ENCODE results near the gene PCYT1B. TPM values are rescaled to one million over a fixed set of nuclear protein-coding genes. Genes with fewer than 3 reads are reported as not detected.

The PCYT1B gene
- total RNA-seq, 1 experiment from 2014 or later = 20.7 TPM

DNA sequence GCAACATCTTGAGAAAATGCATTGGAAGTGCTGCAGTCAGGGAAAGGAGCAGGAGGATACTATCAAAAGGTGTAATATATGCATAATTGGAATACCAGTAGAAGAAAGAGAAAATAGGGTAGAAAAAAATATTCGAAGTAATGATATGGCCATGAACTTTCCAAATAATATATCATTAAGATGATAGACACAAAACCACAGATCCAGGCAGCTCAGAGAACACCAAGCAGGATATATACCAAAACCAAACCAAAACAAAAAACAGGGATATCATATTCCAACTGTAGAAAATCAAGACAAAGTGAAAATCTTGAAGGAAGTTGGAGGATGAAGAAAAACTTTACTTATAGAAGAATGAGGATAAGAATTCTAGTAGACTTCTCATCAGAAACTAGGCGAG lies 36.9 kb upstream of the PCYT1B start (continued):
- TF ChIP-seq, protein P1, sequence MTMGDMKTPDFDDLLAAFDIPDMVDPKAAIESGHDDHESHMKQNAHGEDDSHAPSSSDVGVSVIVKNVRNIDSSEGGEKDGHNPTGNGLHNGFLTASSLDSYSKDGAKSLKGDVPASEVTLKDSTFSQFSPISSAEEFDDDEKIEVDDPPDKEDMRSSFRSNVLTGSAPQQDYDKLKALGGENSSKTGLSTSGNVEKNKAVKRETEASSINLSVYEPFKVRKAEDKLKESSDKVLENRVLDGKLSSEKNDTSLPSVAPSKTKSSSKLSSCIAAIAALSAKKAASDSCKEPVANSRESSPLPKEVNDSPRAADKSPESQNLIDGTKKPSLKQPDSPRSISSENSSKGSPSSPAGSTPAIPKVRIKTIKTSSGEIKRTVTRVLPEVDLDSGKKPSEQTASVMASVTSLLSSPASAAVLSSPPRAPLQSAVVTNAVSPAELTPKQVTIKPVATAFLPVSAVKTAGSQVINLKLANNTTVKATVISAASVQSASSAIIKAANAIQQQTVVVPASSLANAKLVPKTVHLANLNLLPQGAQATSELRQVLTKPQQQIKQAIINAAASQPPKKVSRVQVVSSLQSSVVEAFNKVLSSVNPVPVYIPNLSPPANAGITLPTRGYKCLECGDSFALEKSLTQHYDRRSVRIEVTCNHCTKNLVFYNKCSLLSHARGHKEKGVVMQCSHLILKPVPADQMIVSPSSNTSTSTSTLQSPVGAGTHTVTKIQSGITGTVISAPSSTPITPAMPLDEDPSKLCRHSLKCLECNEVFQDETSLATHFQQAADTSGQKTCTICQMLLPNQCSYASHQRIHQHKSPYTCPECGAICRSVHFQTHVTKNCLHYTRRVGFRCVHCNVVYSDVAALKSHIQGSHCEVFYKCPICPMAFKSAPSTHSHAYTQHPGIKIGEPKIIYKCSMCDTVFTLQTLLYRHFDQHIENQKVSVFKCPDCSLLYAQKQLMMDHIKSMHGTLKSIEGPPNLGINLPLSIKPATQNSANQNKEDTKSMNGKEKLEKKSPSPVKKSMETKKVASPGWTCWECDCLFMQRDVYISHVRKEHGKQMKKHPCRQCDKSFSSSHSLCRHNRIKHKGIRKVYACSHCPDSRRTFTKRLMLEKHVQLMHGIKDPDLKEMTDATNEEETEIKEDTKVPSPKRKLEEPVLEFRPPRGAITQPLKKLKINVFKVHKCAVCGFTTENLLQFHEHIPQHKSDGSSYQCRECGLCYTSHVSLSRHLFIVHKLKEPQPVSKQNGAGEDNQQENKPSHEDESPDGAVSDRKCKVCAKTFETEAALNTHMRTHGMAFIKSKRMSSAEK (CRISPR knock-in tag; IDR thresholded peaks at IDR 0.05; ENCODE audit: borderline replicate concordance) = no peak
- TF ChIP-seq HMGA2 (CRISPR knock-in tag; IDR thresholded peaks at IDR 0.05) = no peak
- no peak for TF ChIP-seq TEAD1 (CRISPR knock-in tag; IDR thresholded peaks at IDR 0.05)
- TF ChIP-seq, protein P2, sequence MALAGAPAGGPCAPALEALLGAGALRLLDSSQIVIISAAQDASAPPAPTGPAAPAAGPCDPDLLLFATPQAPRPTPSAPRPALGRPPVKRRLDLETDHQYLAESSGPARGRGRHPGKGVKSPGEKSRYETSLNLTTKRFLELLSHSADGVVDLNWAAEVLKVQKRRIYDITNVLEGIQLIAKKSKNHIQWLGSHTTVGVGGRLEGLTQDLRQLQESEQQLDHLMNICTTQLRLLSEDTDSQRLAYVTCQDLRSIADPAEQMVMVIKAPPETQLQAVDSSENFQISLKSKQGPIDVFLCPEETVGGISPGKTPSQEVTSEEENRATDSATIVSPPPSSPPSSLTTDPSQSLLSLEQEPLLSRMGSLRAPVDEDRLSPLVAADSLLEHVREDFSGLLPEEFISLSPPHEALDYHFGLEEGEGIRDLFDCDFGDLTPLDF (CRISPR knock-in tag; IDR thresholded peaks at IDR 0.05) = no peak

DNA sequence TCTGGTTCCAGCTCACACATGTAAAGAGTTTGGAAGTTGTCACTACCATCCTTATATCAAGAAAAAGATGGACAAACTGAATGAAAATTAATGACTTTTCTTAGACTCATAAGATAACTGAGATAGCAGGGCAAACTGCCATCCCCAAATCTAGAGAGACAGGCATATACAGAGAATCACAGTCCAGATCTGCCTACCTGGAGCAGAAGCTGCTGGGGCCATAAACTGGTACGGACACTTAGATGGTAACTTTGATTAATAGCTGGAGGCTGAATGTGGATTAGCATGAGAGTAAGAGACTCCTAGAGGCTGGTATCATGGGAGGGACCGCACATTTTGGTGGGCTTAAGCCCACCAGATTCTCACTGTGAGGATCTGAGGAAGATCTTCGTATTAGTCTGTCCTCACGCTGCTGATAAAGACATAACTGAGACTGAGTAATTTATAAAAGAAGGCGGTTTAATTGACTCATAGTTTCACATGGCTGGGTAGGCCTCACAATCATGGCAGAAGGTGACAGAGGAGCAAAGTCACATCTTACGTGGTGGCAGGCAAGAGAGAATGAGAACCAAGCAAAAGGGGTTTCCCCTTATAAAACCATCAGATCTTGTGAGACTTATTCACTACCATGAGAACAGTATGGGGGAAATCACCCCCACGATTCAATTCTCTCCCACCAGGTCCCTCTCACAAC lies 35.7 kb upstream of the PCYT1B start:
- Mint-ChIP-seq H3K27me3 (ENCODE audit: low read depth) (peaks cover 6% of the 10 kb centered on the region; the same call in 1 of the 2 replicates), H3K9me3 (no peaks in the 10 kb centered on the region), H3K4me3 (no peak overlapping the region), H3K4me1 (no peaks in the 10 kb centered on the region), H3K36me3 (no peaks in the 10 kb centered on the region), H3K27ac (no peak overlapping the region)
- ATAC-seq (no peak), DNase-seq (ENCODE audit: low spot score) (no peak)
- TF ChIP-seq, protein P3, sequence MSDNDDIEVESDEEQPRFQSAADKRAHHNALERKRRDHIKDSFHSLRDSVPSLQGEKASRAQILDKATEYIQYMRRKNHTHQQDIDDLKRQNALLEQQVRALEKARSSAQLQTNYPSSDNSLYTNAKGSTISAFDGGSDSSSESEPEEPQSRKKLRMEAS (CRISPR knock-in tag; IDR thresholded peaks at IDR 0.05) = no peak
- TF ChIP-seq FOXK1 (CRISPR knock-in tag; IDR thresholded peaks at IDR 0.05) (no peak), ETV6 (CRISPR knock-in tag; IDR thresholded peaks at IDR 0.05) (no peak), FOXJ3 (CRISPR knock-in tag; IDR thresholded peaks at IDR 0.05; ENCODE audit: borderline replicate concordance) (no peak), OVOL2 (CRISPR knock-in tag; IDR thresholded peaks at IDR 0.05; ENCODE audit: borderline replicate concordance) (no peak), FOXP1 (CRISPR knock-in tag; IDR thresholded peaks at IDR 0.05; ENCODE audit: borderline replicate concordance) (no peak), NR2C2 (CRISPR knock-in tag; IDR thresholded peaks at IDR 0.05) (no peak), NFYB (CRISPR knock-in tag; conservative IDR thresholded peaks at IDR 0.05; ENCODE audit: low read depth) (no peak), IRF2 (CRISPR knock-in tag; IDR thresholded peaks at IDR 0.05; ENCODE audit: borderline replicate concordance, low read depth) (no peak), GABPB1 (CRISPR knock-in tag; IDR thresholded peaks at IDR 0.05) (no peak), ZNF416 (CRISPR knock-in tag; IDR thresholded peaks at IDR 0.05) (no peak)
- TF ChIP-seq, protein P2 (CRISPR knock-in tag; IDR thresholded peaks at IDR 0.05) = no peak
- TF ChIP-seq, protein P4, sequence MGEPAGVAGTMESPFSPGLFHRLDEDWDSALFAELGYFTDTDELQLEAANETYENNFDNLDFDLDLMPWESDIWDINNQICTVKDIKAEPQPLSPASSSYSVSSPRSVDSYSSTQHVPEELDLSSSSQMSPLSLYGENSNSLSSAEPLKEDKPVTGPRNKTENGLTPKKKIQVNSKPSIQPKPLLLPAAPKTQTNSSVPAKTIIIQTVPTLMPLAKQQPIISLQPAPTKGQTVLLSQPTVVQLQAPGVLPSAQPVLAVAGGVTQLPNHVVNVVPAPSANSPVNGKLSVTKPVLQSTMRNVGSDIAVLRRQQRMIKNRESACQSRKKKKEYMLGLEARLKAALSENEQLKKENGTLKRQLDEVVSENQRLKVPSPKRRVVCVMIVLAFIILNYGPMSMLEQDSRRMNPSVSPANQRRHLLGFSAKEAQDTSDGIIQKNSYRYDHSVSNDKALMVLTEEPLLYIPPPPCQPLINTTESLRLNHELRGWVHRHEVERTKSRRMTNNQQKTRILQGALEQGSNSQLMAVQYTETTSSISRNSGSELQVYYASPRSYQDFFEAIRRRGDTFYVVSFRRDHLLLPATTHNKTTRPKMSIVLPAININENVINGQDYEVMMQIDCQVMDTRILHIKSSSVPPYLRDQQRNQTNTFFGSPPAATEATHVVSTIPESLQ (CRISPR knock-in tag; IDR thresholded peaks at IDR 0.05) = no peak
- TF ChIP-seq, protein P5, sequence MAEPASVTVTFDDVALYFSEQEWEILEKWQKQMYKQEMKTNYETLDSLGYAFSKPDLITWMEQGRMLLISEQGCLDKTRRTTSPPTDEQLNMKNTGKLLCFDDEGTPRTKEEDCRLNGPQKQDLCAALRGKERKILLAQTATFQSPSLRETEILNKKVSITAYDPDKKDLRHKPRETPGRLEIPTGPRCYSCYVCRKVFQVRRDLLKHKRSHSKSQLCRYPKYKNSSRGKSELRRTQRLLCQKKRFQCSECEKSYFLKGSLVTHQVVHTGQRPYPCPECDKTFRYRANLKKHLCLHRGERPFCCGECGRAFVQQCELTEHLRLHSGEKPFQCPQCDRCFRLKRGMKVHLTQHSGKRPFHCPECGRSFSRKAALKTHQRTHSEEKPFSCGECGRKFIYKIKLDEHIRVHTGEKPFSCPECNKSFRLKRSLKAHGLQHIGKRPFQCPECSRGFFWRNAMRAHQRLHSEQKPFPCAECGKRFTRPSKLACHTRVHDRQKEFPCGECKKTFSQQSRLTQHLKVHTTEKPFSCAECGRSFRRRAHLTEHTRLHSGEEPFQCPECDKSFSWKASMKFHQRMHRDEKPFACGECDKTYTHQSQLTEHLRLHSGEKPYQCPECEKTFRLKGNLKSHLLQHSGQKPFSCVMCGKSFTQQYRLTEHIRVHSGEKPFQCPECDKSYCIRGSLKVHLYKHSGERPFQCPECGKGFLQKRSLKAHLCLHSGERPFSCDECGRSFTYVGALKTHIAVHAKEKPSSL (CRISPR knock-in tag; conservative IDR thresholded peaks at IDR 0.05) = no peak
- TF ChIP-seq, protein P6, sequence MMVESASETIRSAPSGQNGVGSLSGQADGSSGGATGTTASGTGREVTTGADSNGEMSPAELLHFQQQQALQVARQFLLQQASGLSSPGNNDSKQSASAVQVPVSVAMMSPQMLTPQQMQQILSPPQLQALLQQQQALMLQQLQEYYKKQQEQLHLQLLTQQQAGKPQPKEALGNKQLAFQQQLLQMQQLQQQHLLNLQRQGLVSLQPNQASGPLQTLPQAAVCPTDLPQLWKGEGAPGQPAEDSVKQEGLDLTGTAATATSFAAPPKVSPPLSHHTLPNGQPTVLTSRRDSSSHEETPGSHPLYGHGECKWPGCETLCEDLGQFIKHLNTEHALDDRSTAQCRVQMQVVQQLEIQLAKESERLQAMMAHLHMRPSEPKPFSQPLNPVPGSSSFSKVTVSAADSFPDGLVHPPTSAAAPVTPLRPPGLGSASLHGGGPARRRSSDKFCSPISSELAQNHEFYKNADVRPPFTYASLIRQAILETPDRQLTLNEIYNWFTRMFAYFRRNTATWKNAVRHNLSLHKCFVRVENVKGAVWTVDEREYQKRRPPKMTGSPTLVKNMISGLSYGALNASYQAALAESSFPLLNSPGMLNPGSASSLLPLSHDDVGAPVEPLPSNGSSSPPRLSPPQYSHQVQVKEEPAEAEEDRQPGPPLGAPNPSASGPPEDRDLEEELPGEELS (CRISPR knock-in tag; IDR thresholded peaks at IDR 0.05) = no peak
- TF ChIP-seq, protein P7, sequence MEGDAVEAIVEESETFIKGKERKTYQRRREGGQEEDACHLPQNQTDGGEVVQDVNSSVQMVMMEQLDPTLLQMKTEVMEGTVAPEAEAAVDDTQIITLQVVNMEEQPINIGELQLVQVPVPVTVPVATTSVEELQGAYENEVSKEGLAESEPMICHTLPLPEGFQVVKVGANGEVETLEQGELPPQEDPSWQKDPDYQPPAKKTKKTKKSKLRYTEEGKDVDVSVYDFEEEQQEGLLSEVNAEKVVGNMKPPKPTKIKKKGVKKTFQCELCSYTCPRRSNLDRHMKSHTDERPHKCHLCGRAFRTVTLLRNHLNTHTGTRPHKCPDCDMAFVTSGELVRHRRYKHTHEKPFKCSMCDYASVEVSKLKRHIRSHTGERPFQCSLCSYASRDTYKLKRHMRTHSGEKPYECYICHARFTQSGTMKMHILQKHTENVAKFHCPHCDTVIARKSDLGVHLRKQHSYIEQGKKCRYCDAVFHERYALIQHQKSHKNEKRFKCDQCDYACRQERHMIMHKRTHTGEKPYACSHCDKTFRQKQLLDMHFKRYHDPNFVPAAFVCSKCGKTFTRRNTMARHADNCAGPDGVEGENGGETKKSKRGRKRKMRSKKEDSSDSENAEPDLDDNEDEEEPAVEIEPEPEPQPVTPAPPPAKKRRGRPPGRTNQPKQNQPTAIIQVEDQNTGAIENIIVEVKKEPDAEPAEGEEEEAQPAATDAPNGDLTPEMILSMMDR (IDR thresholded peaks at IDR 0.05) = no peak
- CTCF ChIA-PET = no interaction called here
- POLR2A ChIA-PET = no interaction called here

All from WTC11 (cell line).